ENCODE measurements around the gene DMAC2.

Gene DMAC2

DNA sequence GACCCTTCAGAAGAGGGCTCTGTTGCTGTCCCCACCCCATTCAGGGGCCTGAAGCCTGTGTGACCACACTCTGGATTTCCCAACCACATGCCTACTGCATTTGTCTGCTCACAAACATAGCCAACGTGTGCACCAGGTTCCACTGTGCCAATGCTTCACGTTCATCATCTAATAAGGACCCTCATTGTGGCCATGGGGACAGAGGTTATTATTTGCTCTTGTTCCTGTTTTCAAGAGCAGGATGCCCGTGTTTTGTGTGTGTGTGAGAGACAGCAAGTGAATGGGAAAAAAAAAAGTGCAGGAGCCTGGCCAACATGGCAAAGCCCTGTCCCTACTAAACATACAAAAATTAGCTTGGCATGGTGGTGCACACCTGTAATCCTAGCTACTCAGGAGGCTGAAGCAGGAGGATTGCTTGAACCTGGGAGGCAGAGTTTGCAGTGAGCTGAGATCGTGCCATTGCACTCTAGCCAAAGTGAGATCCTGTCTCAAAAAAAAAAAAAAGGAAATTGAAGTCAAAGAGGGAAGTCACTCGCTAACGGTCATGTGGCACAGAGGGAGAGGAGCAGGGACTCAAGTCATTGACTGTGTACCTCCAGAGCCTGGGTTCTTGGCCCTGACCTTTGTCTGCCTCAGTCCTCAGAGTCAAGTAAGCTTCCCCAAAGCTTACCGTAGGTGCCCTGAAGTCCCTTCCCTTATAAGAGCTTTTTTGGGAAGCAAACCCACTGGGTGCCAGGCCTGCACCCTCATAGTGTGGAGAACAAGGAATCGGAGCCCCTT, 19.4 kb downstream of the DMAC2 start:
- no peak overlapping the region for H3K4me3 ChIP-seq (ENCODE audit: low read depth, low read length)
- TF ChIP-seq CTCF (IDR thresholded peaks at IDR 0.05; ENCODE audit: borderline replicate concordance, insufficient read depth, low read depth, low read length), result no peak

DNA sequence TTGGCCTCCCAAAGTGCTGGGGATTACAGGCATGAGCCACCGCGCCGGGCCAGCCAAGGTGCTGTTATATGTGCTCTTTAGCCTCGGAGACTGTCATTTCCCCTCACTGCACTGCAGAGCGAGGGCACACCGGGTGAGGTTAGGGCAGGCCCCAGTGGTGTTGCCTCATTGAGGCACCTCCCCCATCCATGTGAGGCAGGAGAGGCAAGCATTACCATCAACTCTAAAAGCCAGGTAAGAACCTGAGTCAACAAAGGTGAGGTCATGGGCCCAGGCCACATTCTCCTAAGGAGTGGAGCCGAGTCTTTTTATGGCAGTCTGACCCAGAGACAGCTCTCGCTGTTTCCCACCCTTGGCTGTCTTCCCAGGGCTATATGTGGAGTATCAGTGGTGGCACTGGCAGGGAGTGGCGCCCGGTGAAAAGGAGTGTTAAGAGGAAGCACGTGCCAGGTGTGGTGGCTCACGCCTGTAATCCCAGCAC, 23.5 kb downstream of the DMAC2 start:
- no peak for TF ChIP-seq CTCF (IDR thresholded peaks at IDR 0.05; ENCODE audit: borderline replicate concordance, insufficient read depth, low read depth, low read length)

GRCh38 chr19:41415154-41415571, 24.5 kb downstream of the DMAC2 start:
- no peak overlapping the region for H3K4me3 ChIP-seq (ENCODE audit: low read depth, low read length)
- no peak for TF ChIP-seq CTCF (IDR thresholded peaks at IDR 0.05; ENCODE audit: borderline replicate concordance, insufficient read depth, low read depth, low read length)

More for the DNA sequence above, 23.5 kb downstream of the DMAC2 start:
- no peak overlapping the region for H3K4me3 ChIP-seq (ENCODE audit: low read depth, low read length)

DNA sequence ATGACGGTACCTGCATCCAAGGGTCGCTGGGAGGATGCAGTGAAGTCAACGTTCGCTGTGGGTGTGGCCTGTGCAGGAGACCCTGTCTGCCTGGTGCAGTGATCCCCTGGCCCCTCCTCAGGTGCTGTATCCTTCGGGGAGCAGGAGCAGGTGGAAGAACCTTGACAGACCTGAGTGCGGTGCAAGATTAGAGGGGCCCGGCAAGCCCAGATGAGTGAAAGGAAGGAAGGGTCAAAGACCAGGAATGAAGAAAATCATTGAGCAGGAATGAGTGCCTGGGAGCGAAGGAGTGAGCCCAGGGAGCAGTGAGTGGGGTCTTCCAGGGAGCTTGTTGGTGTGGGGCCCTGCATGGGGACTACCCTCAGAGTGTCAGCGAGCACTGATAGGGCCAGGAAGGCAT, 25.3 kb downstream of the DMAC2 start:
- H3K4me3 ChIP-seq (ENCODE audit: low read depth, low read length), result no peak overlapping the region
- no peak for TF ChIP-seq CTCF (IDR thresholded peaks at IDR 0.05; ENCODE audit: borderline replicate concordance, insufficient read depth, low read depth, low read length)

DNA sequence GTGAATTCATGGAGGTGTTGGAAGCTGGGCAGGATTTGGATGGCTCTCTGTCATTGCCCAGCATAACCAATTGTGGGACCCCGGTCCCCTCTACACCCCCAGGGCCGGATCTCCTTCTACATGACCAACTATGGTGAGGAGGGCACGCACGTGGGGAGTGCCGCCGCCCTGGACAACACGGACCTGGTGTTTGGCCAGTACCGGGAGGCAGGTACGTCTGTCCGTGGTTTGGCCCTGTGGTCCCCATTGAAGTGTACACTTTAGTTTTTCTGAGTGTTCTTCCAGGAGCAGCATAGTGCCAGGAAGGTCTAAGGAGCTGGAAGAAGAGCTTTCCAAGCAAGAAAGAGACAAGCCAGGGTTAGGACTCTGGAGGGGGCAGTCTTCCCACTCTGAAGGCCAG, 25.8 kb downstream of the DMAC2 start:
- TF ChIP-seq CTCF (IDR thresholded peaks at IDR 0.05; ENCODE audit: borderline replicate concordance, insufficient read depth, low read depth, low read length), result no peak
- H3K4me3 ChIP-seq (ENCODE audit: low read depth, low read length), result no peak overlapping the region

GRCh38 chr19:41412953-41413352, 26.8 kb downstream of the DMAC2 start:
- no peak for TF ChIP-seq CTCF (IDR thresholded peaks at IDR 0.05; ENCODE audit: borderline replicate concordance, insufficient read depth, low read depth, low read length)
- no peak overlapping the region for H3K4me3 ChIP-seq (ENCODE audit: low read depth, low read length)

DNA sequence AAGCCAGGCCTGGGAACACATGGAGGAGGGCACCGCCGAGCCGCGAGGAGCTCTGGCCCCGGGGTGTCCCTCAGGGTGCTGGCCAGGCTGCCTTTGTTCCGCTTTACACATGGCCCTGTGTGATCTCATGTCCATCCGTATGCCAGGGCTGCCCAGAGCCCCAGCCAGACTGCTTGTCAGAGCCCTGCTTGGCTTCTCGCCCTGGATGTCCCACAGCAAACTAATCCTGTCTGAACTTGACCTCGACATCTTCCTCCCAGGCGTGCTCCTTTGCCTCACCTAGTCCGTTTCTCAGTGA, 27.8 kb downstream of the DMAC2 start:
- no peak overlapping the region for H3K4me3 ChIP-seq (ENCODE audit: low read depth, low read length)
- no peak for TF ChIP-seq CTCF (IDR thresholded peaks at IDR 0.05; ENCODE audit: borderline replicate concordance, insufficient read depth, low read depth, low read length)
